ENCODE measurements around the gene RHBDD3. TPM values are rescaled to one million over a fixed set of nuclear protein-coding genes. Genes with fewer than 3 reads are reported as not detected.
"Not testable (repeated sequence)": the region's sequence is repeated elsewhere in the genome, so short reads cannot be mapped to it uniquely, and the experiment has no call there.

Gene RHBDD3
- total and polyA plus RNA-seq, 2 of the 8 experiments (the other 6 are each of a cell fraction or from before 2014, with no cell fraction given): 72.1 to 117 TPM

DNA sequence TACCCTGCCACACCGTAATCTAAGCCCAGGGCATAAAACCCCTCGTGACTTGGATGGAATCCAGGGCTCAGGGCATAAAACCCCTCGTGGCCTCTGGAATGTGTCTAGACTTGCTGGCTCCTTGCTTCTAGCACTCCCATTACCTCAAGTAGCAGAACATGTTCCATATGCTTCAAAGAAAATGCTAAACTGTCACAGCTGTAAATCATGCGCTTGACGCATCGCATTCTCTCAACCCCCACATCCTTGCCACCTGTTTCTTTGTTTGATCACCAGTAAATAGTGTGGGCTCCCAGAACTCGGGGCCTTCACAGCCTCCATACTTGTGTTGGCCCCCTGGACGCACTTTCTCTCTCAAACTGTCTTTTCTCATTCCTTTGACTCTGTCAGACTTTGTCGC lies 27.3 kb downstream of the RHBDD3 start:
- not testable (repeated sequence) for H3K4me1 ChIP-seq (replicated peaks in 1 of 4; ENCODE audit: control insufficient read depth in 3 of 4, insufficient read depth in 4 of 4, low read length in 3 of 4); DNase-seq (ENCODE audit: low read depth in 1 of 2, low spot score in 2 of 2); H3K79me1 ChIP-seq (ENCODE audit: low read depth, low read length); H2BK15ac ChIP-seq (ENCODE audit: low read length); H3K79me2 ChIP-seq (ENCODE audit: control insufficient read depth in 1 of 2, insufficient read depth in 2 of 2, low read length in 2 of 2); H3K4me3 ChIP-seq (ENCODE audit: extremely low read depth in 1 of 4, insufficient read depth in 2 of 4, low read depth in 3 of 4, low read length in 4 of 4); H3K27ac ChIP-seq (ENCODE audit: low read depth, low read length); H4K5ac ChIP-seq (ENCODE audit: insufficient read length, low read depth, low read length); FAIRE-seq; H2BK20ac ChIP-seq (ENCODE audit: low read length); H3K9ac ChIP-seq (replicated peaks in 1 of 4; ENCODE audit: extremely low read depth in 1 of 4, low read depth in 3 of 4, low read length in 3 of 4); H2BK12ac ChIP-seq (ENCODE audit: low read depth, low read length); H3K14ac ChIP-seq (ENCODE audit: insufficient read length); H3K23ac ChIP-seq (ENCODE audit: insufficient read length); H2AFZ ChIP-seq (ENCODE audit: low read length); H3K4ac ChIP-seq (replicated peaks; ENCODE audit: insufficient read length, low read depth, low read length); H3K27me3 ChIP-seq (replicated peaks in 1 of 4; ENCODE audit: control insufficient read depth in 3 of 4, extremely low read depth in 1 of 4, insufficient read depth in 3 of 4, low read length in 3 of 4); H2AK5ac ChIP-seq (ENCODE audit: low read depth, low read length); H3K18ac ChIP-seq (ENCODE audit: extremely low read depth, low read length); H2BK5ac ChIP-seq (ENCODE audit: low read depth, low read length); H3K9me3 ChIP-seq (ENCODE audit: insufficient read depth in 2 of 2, low read depth in 1 of 2, low read length in 1 of 2); H4K91ac ChIP-seq (replicated peaks; ENCODE audit: insufficient read length, low read length); H3K56ac ChIP-seq (replicated peaks; ENCODE audit: insufficient read length, low read depth, low read length); H3K36me3 ChIP-seq (ENCODE audit: control insufficient read depth in 2 of 4, insufficient read depth in 4 of 4, low read length in 3 of 4); H4K20me1 ChIP-seq (replicated peaks in 1 of 2; ENCODE audit: control insufficient read depth in 1 of 2, insufficient read depth in 2 of 2, low read length in 2 of 2); H3K23me2 ChIP-seq (ENCODE audit: low read depth, low read length); H3K4me2 ChIP-seq (ENCODE audit: insufficient read depth in 1 of 2, low read depth in 2 of 2, low read length in 2 of 2); H4K8ac ChIP-seq (ENCODE audit: extremely low read depth, insufficient read depth, low read length); H2BK120ac ChIP-seq (replicated peaks; ENCODE audit: low read depth, low read length)
- ChIA-PET CTCF (ENCODE audit: partially characterized antibody) (interaction anchor here (0.9 to 2.9 kb wide), 4 partner anchors 19 to 55 kb away, joined by 3 to 8 read pairs (median 5); no protein-coding TSS in a partner anchor), POLR2A (ENCODE audit: partially characterized antibody) (interaction anchor here (0.9 to 1.3 kb wide), 2 partner anchors 22 to 34 kb away, joined by 3 to 5 read pairs; partner anchors contain the start of gene EMID1)
- WGBS, 2 experiments (ENCODE audit: extremely low coverage in 1 of 2, insufficient coverage in 1 of 2, insufficient read length in 1 of 2, insufficient replicate concordance in 2 of 2, low coverage in 1 of 2, low lambda C conversion rate in 2 of 2, missing lambda C conversion rate in 1 of 2): 91% methylated on average over 9 of the region's 9 CpGs; no CpG with 5 or more reads in 1 of the 2 experiments
